Activated T-cell treated with anti-CD3 and anti-CD28 coated beads, Interleukin-2, amount 50 U/mL, for 48 hours (primary cell): ENCODE measurements around the gene STOML2.

Experiments used
- DNase-seq, 2 experiments: peaks; one replicate each; pipeline ENCODE4 v3.0.0-alpha.2; 2020

STOML2 gene

GRCh38 chr9:35107297-35108290, 4.7 kb upstream of the STOML2 start:
- DNase-seq = peak in 1 of 2 experiments; percentile 13

GRCh38 chr9:35106343-35106730, 3.4 kb upstream of the STOML2 start:
- DNase-seq = no peak

- DNase-seq = no peak
Measured at GRCh38 chr9:35105571-35106342, 2.8 kb upstream of the STOML2 start.

- no peak for DNase-seq
Measured at GRCh38 chr9:35105126-35105525, 2.2 kb upstream of the STOML2 start.

GRCh38 chr9:35104586-35104985, 1.7 kb upstream of the STOML2 start:
- no peak for DNase-seq

GRCh38 chr9:35103660-35104191, 795 bp upstream of the STOML2 start:
- no peak for DNase-seq

GRCh38 chr9:35102465-35102768, 514 bp downstream of the STOML2 start:
- peak in 1 of 2 experiments; percentile 42 for DNase-seq

- DNase-seq = no peak
Measured at GRCh38 chr9:35097573-35097972, 5.4 kb downstream of the STOML2 start.

GRCh38 chr9:35096035-35096849, 6.7 kb downstream of the STOML2 start, which contains the start of gene PIGO:
Gene PIGO, minus strand, starts transcription at chr9:35096591. Its CDS starts 1,026 bp downstream, at chr9:35095565.
- peak; percentile 94 to 95 for DNase-seq

GRCh38 chr9:35091536-35091935, 11.4 kb downstream of the STOML2 start:
- DNase-seq = no peak

GRCh38 chr9:35089434-35089833, 13.5 kb downstream of the STOML2 start:
- DNase-seq = no peak

GRCh38 chr9:35085078-35085477, 17.9 kb downstream of the STOML2 start:
- DNase-seq = no peak

- DNase-seq = peak; percentile 89 to 92
Measured at GRCh38 chr9:35079426-35080341, 23.2 kb downstream of the STOML2 start, which contains the start of gene FANCG. Gene FANCG, minus strand, starts transcription at chr9:35079942. Its CDS starts 418 bp downstream, at chr9:35079524.

GRCh38 chr9:35079041-35079425, 23.9 kb downstream of the STOML2 start:
- peak in 1 of 2 experiments; percentile 37 for DNase-seq

GRCh38 chr9:35078066-35078465, 24.9 kb downstream of the STOML2 start:
- DNase-seq = no peak

GRCh38 chr9:35076848-35077247, 26.1 kb downstream of the STOML2 start:
- no peak for DNase-seq

GRCh38 chr9:35075358-35075757, 27.6 kb downstream of the STOML2 start:
- DNase-seq = no peak

- no peak for DNase-seq
Measured at GRCh38 chr9:35074791-35075190, 28.1 kb downstream of the STOML2 start.

GRCh38 chr9:35074141-35074540, 28.8 kb downstream of the STOML2 start:
- DNase-seq = no peak

- no peak for DNase-seq
Measured at GRCh38 chr9:35073279-35073612, 29.7 kb downstream of the STOML2 start.

- DNase-seq = peak; percentile 95 to 97
Measured at GRCh38 chr9:35072461-35073278, 30.3 kb downstream of the STOML2 start, which contains the start of gene VCP. Gene VCP, minus strand, starts transcription at chr9:35072625. Its CDS starts 272 bp downstream, at chr9:35072353.
